SKM-1 treated with dmso at 0.1 percent for 144 hours (cell line): Measurements from ENCODE around the gene MED28.
A peak's percentile ranks its signal among the peaks of the same experiment; 100 is the strongest.
"Not testable (repeated sequence)": the region's sequence is repeated elsewhere in the genome, so short reads cannot be mapped to it uniquely, and the experiment has no call there.

ENCODE experiments used
- DNase-seq: peaks from one replicate; lab custom pipeline; 2025; ENCODE audit not compliant: unreplicated experiment; lab: John Stamatoyannopoulos, UW

Gene MED28

GRCh38 chr4:17614416-17615299 is at the start of gene MED28:
TSS of gene MED28 (plus strand) at chr4:17614641. CDS start at chr4:17614655, 14 bp downstream.
- DNase-seq: peak; percentile 88

- no peak for DNase-seq
Measured at GRCh38 chr4:17565846-17566245, 48.6 kb upstream of the MED28 start.

GRCh38 chr4:17567271-17567670 is 47.2 kb upstream of the MED28 start:
- no peak for DNase-seq

GRCh38 chr4:17574206-17574605 is 40.2 kb upstream of the MED28 start:
- DNase-seq: no peak

- not testable (repeated sequence) for DNase-seq
Measured at GRCh38 chr4:17575177-17575576, 39.3 kb upstream of the MED28 start.

GRCh38 chr4:17576932-17577664 is 37.3 kb upstream of the MED28 start, which contains the start of gene LAP3:
TSS of gene LAP3 (plus strand) at chr4:17577198. CDS start at chr4:17577466, 268 bp downstream.
- DNase-seq: peak; percentile 92

- DNase-seq: peak; percentile 17
Measured at GRCh38 chr4:17577665-17578481, 36.6 kb upstream of the MED28 start.

- DNase-seq: peak; percentile 36
Measured at GRCh38 chr4:17578482-17578891, 36.0 kb upstream of the MED28 start.

GRCh38 chr4:17580969-17581368 is 33.5 kb upstream of the MED28 start:
- DNase-seq: no peak

GRCh38 chr4:17583276-17583675 is 31.2 kb upstream of the MED28 start:
- no peak for DNase-seq

GRCh38 chr4:17583941-17584340 is 30.5 kb upstream of the MED28 start:
- no peak for DNase-seq

- no peak for DNase-seq
Measured at GRCh38 chr4:17584521-17585213, 29.8 kb upstream of the MED28 start.

GRCh38 chr4:17587094-17587822 is 27.2 kb upstream of the MED28 start:
- DNase-seq: no peak

- DNase-seq: no peak
Measured at GRCh38 chr4:17589355-17589754, 25.1 kb upstream of the MED28 start.

- DNase-seq: peak; percentile 14
Measured at GRCh38 chr4:17595471-17596005, 18.9 kb upstream of the MED28 start.

- no peak for DNase-seq
Measured at GRCh38 chr4:17597517-17597916, 16.9 kb upstream of the MED28 start.

- DNase-seq: no peak
Measured at GRCh38 chr4:17599826-17600225, 14.6 kb upstream of the MED28 start.

- no peak for DNase-seq
Measured at GRCh38 chr4:17605236-17605635, 9.2 kb upstream of the MED28 start.

- no peak for DNase-seq
Measured at GRCh38 chr4:17613761-17614415, 553 bp upstream of the MED28 start.
